Right atrium auricular region (tissue), 2 donors: ENCODE data around the gene RASAL3. TPM values are rescaled to one million over a fixed set of nuclear protein-coding genes. Genes with fewer than 3 reads are reported as not detected.

Experiments used
- DNase-seq: peaks from one replicate; pipeline ENCODE4 v3.0.0-alpha.2; 2019; ENCODE audit warnings: low spot score
- H3K27ac ChIP-seq, 2 donors: fragments of 200-600 bp; sonication (generic); 1 replicate in 1 of 2; 2 replicates in 1 of 2; pipeline ENCODE4 v1.5.1; 2016 to 2019
- H3K27me3 ChIP-seq, 2 donors: fragments of 200-600 bp; sonication (generic); one replicate each; pipeline versions ENCODE4 v1.5.1 to v1.6.0; 2017 to 2019
- H3K36me3 ChIP-seq: fragments of 200-600 bp; sonication (generic); one replicate; pipeline ENCODE4 v1.5.1; 2016
- H3K4me1 ChIP-seq, 2 donors: fragments of 200-600 bp; sonication (generic); one replicate each; pipeline versions ENCODE4 v1.5.1 to v1.6.0; 2017 to 2019
- H3K4me3 ChIP-seq, 2 donors: fragments of 200-600 bp; sonication (generic); 1 replicate in 1 of 2; 2 replicates in 1 of 2; pipeline ENCODE4 v1.5.1; 2017 to 2019; ENCODE audit warnings: mild to moderate bottlenecking in 1 of 2, moderate library complexity in 1 of 2
- H3K9me3 ChIP-seq, 2 donors: fragments of 200-600 bp; sonication (generic); one replicate each; pipeline ENCODE4 v1.5.1; 2019
- total RNA-seq, 2 donors: library from RNA; depleted of rRNA; stranded (reverse); fragments of >200 nt; gene quantifications; one replicate each; pipeline ENCODE4 v1.1.0, GENCODE V29; 2016
- TF ChIP-seq, protein P1 (sequence below), 2 donors: fragments of 200-600 bp; sonication (generic); IDR thresholded peaks; one replicate each; pipeline ENCODE4 v1.5.1; 2019; ENCODE audit warnings: antibody characterized with exemption in 2 of 2

Gene RASAL3
- total RNA-seq, 2 donors from 2014 or later = 0.48 to 1.7 TPM

DNA sequence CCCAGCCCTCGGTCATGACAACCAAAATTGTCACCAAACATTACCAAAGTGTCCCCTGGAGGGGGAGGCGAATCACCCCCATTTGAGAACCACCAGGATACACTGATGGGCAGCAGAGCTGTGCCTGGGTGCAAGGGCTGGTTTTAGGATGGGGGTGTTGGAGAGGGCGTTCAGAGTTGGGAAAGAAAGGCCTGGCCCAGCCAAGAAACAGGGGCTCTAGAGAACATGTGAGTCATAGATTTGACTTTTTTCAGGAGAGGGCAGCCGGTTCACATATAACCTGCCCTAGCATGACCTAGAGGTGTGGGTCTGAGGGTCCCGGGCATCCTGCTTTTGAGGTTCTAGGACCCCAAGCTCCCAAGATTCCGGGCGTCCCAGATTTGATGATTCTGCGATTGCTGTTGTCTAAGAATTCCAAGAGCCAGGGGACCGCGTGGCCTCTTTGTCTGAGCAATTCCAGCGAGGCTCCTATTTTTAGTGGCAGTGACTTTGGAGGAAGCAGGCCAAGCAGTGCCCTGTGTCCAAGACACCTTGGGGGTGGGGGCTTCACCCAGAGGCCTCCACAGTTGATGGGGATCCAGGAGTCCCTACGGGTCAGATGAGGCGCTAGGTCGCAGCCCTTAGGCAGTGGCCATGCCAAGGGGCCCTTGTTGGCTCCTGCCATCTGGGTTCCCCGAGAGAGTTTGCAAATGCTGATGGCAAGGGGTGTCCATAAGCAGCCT, 19.7 kb downstream of the RASAL3 start:
- TF ChIP-seq, protein P1, sequence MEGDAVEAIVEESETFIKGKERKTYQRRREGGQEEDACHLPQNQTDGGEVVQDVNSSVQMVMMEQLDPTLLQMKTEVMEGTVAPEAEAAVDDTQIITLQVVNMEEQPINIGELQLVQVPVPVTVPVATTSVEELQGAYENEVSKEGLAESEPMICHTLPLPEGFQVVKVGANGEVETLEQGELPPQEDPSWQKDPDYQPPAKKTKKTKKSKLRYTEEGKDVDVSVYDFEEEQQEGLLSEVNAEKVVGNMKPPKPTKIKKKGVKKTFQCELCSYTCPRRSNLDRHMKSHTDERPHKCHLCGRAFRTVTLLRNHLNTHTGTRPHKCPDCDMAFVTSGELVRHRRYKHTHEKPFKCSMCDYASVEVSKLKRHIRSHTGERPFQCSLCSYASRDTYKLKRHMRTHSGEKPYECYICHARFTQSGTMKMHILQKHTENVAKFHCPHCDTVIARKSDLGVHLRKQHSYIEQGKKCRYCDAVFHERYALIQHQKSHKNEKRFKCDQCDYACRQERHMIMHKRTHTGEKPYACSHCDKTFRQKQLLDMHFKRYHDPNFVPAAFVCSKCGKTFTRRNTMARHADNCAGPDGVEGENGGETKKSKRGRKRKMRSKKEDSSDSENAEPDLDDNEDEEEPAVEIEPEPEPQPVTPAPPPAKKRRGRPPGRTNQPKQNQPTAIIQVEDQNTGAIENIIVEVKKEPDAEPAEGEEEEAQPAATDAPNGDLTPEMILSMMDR (IDR thresholded peaks at IDR 0.05) = no peak
- Histone ChIP-seq H3K36me3 (no peaks in the 10 kb centered on the region), H3K9me3 (no peaks in the 10 kb centered on the region), H3K27ac (peak overlapping the region; percentile 87 to 91), H3K27me3 (no peaks in the 10 kb centered on the region), H3K4me1 (peaks cover 0 to 40% of the 10 kb centered on the region in 2 donors), H3K4me3 (no peak overlapping the region)
- no peak for DNase-seq

DNA sequence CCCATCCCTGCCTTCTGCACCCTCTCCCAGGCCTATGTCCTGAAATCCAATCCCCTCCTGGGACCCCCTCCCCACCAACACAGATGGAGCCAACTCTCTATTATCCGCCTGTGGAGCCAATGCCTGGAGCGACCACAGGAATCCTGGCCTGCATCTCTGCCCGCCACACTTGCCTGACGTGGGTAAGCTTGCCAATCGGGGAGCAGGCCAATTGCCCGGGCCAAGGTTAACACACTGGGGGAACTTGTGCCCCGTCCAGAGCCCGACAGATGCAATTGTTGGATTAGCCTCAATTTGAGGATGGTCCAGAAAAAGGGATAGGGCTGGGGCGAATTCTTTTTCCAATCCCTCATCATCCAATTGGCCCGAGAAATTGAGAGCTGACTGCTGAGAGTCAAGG, 20.5 kb downstream of the RASAL3 start:
- H3K9me3 ChIP-seq = no peaks in the 10 kb centered on the region
- no peaks in the 10 kb centered on the region for H3K27me3 ChIP-seq
- peak overlapping the region; percentile 87 to 91 for H3K27ac ChIP-seq
- H3K4me1 ChIP-seq = peaks cover 0 to 34% of the 10 kb centered on the region in 2 donors
- no peak overlapping the region for H3K4me3 ChIP-seq
- DNase-seq = no peak
- no peaks in the 10 kb centered on the region for H3K36me3 ChIP-seq
- TF ChIP-seq, protein P1 (IDR thresholded peaks at IDR 0.05) = no peak

DNA sequence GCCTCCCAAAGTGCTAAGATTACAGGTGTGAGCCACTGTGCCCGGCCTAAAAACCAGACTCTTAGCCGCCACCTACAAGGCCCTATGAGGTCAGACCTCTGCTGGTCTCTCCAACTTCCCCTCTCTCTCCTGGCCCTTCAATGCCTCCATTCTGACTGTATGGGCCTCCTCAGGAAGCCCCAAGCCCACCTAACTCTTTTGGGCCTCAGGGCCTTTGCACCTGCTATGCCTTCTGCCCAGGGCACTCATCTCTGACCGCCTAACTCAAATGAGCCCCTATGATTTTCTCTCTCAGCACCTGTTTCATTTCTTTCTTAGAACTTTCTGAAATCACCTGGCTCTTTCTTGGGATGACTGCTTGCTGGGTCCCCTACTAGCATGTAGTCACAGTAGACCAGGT, 21.0 kb downstream of the RASAL3 start:
- Histone ChIP-seq H3K36me3 (peaks cover 1% of the 10 kb centered on the region), H3K27ac (peak overlapping the region; percentile 87 to 91), H3K9me3 (no peaks in the 10 kb centered on the region), H3K4me1 (peaks cover 0 to 29% of the 10 kb centered on the region in 2 donors), H3K4me3 (no peak overlapping the region), H3K27me3 (no peaks in the 10 kb centered on the region)
- TF ChIP-seq, protein P1 (IDR thresholded peaks at IDR 0.05) = no peak
- DNase-seq = no peak

DNA sequence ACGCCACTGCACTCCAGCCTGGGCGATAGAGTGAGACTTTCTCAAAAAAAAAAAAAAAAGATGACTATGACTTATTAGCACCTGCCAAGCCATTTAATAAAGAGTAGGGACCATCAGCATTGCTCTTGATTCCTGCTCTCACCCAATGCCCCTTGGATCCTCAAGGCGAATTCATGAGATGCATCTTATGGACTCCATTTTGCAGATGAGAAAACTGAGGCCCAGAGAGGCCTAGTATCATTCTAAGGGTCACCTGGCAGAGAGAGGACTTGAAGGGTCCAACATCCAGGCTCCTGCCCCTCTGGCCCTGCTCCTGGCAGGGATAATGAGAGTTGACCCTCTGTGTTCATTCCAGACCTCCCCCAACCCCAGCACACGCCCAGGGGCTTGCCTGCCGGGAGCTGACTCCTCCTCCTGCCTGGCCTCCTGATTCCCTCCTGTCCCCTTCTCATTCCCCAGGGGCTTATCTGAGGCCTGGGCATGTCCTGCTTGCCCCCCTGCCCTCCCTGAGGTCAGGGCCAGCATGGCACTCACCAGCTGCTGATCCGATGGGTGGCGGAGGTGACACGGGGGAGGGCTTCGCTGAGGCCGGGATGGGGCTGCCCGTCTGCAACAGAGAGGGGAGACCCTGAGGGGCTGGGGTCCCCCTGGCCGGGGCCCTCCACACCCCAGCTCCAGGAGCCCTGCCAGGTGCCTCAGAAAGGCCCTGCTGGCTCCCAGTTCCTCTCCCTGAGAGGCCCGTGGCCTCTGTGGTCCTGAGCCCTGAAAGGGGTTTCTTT, 22.0 kb downstream of the RASAL3 start:
- no peak for DNase-seq
- no peaks in the 10 kb centered on the region for H3K27me3 ChIP-seq
- H3K36me3 ChIP-seq = peaks cover 4% of the 10 kb centered on the region
- no peaks in the 10 kb centered on the region for H3K9me3 ChIP-seq
- H3K4me1 ChIP-seq = peaks cover 0 to 29% of the 10 kb centered on the region in 2 donors
- no peak overlapping the region for H3K27ac ChIP-seq
- no peak overlapping the region for H3K4me3 ChIP-seq
- TF ChIP-seq, protein P1 (IDR thresholded peaks at IDR 0.05) = no peak

DNA sequence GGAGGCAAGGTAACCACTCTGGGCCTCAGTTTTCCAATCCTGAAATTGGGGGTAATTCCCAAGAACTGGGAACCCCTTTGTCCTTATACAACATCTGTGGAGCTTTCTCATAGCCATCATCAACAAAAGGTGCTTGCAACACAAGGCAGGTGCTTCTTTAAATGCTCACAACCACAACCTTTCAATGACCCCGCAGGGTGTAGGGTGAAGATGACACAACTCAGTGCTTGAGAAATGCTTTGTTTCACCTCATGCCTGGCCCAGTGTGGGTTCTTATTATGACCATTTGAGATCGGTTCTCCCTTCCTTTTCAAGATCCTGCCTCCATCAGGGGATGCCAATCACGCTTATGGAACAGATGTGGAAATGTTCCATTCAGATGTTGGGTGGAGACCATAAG, 23.0 kb downstream of the RASAL3 start:
- Histone ChIP-seq H3K9me3 (no peaks in the 10 kb centered on the region), H3K27ac (no peak overlapping the region), H3K36me3 (peaks cover 4% of the 10 kb centered on the region), H3K27me3 (no peaks in the 10 kb centered on the region), H3K4me1 (peaks cover 0 to 28% of the 10 kb centered on the region in 2 donors), H3K4me3 (no peak overlapping the region)
- no peak for DNase-seq
- TF ChIP-seq, protein P1 (IDR thresholded peaks at IDR 0.05) = no peak
